ENCODE measurements around the gene SRPK3.

Gene SRPK3

DNA sequence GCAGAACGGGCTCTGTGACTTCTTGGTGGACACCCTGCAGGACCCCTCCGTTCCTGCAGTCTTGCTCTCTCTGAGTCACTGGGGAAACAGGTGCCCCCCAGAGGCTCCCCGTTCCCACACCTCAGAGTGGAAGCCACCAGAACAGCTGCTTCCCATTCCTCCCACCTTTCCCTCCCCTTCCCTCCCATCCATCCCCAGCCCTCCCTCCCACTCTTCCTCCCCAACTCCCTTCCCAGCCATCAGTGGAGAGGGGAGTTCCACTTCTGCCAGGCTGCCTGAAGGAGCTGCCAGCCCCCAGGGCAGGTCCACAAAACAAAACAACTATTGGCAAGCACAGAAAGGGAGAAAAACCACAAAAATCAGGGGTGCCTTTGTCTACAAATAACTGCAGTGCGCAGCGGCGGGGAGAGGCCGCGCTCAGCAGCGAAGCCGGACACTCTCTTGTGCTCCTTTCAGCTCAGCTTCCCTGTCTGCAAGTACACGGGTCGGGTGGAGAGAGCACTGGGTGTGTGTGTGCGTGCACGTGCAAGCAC is 21.7 kb downstream of the SRPK3 start:
- no peak overlapping the region for H3K27ac ChIP-seq
- TF ChIP-seq, protein P1, sequence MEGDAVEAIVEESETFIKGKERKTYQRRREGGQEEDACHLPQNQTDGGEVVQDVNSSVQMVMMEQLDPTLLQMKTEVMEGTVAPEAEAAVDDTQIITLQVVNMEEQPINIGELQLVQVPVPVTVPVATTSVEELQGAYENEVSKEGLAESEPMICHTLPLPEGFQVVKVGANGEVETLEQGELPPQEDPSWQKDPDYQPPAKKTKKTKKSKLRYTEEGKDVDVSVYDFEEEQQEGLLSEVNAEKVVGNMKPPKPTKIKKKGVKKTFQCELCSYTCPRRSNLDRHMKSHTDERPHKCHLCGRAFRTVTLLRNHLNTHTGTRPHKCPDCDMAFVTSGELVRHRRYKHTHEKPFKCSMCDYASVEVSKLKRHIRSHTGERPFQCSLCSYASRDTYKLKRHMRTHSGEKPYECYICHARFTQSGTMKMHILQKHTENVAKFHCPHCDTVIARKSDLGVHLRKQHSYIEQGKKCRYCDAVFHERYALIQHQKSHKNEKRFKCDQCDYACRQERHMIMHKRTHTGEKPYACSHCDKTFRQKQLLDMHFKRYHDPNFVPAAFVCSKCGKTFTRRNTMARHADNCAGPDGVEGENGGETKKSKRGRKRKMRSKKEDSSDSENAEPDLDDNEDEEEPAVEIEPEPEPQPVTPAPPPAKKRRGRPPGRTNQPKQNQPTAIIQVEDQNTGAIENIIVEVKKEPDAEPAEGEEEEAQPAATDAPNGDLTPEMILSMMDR (conservative IDR thresholded peaks at IDR 0.05): no peak
- TF ChIP-seq ZFX (IDR thresholded peaks at IDR 0.05): no peak

DNA sequence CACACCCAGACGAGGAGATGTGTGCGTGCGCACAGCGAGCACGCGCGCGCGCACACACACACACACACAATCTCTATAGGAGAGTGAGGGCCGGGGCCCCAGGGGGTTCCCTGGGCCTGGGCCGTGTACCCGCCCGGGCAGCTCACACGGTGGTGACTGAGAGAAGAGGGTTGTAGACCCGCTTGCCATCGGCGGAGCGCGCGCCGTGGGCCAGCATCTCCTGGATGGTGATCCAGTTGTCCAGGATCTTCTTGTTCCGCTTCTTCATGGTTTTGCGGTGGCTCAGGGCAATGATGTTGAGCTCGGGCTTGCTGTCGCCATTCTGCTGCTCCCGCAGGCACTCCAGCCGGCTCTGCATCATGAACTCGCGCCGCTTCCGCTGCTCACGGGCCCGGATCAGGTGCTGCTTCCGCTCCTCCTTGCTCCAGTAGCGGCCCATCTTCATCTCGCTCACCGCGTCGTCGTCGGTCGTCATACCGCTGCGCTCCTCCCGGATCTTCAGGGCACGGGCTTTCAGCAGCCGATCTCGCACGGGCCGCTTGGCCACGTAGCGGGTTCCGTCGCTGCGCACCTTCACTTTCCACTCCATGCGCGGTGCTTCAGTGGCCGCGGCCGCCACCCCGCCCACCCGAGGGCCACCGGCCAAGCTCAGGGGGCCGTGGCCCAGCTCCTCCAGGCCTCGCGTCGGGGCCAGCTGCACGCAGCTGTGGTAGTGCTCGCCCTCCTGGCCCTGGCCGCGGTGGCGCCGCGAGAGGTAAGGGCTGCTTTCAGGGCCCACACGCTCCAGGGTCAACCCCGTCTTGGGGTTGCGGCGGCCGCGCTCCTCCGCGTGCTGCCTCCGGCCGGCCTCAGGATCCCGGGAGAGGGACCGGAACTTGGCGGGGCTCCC is 22.6 kb downstream of the SRPK3 start:
- H3K27ac ChIP-seq: no peak overlapping the region
- TF ChIP-seq, protein P1 (conservative IDR thresholded peaks at IDR 0.05): no peak
- TF ChIP-seq ZFX (IDR thresholded peaks at IDR 0.05): no peak

DNA sequence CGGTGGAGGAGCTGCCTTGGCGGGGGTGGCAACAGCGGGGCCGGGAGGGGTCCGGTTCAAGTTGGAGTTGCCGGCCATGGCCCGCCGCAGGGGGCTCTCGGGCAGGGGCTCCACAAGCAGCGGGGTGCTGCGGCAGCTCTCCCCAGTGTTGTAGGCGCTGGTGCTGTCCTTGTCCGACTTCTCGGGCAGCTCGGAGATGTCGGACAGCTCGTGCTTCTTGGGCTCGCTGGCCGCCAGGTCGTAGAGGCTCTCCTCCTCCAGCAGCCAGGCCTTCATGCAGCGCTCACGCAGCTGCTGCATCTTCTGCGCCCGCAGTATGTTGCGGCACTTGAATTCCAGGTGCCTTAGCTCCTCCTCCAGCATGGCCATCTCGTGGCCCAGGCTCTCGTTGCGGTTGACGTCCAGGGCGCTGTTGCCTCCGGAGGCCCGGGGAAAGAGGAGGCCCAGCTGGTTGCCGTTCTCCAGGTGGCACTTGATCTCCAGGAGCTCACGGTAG is 23.3 kb downstream of the SRPK3 start:
- no peak overlapping the region for H3K27ac ChIP-seq
- TF ChIP-seq, protein P1 (conservative IDR thresholded peaks at IDR 0.05): no peak
- no peak for TF ChIP-seq ZFX (IDR thresholded peaks at IDR 0.05)

DNA sequence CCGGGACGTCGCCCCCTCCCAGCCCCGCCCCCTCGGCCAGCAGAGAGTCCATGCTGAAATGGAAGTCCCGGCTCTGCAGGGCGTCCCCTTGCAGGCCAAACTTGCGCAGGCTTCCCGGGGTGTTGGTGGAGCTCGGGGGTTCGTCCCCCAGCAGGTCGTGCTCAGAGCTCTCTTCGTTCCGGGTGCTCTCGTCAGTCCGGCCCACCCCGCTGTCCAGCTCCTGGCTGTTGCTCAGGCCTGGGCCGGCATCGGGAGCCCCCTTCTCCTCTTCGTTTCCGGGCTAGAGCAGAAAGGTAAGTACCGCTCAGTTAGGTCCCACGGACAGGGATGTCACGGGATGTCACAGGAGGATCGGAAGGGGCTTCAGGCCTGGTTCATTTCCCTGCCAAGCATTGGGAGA is 23.8 kb downstream of the SRPK3 start:
- no peak overlapping the region for H3K27ac ChIP-seq
- TF ChIP-seq, protein P1 (conservative IDR thresholded peaks at IDR 0.05): no peak
- TF ChIP-seq ZFX (IDR thresholded peaks at IDR 0.05): no peak

DNA sequence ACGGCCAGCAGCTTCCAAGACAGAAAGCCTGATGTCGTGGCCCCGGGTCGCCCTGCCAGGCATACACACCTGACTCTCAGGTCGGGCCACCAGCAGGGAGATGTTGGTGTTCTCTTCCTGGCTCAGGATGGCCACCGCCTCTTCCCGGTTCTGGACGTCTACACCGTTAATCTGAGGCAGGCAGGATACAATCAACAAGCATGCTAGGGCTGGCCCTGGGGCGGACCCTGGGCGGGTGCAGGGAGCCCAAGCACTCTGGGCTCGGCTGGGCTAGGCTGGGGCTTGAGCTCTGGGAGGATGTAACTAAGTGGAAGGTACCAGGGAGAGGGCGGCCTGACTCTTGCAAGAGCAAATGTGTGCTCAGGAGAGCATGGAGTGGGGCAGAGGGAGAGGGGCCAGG is 24.6 kb downstream of the SRPK3 start:
- TF ChIP-seq ZFX (IDR thresholded peaks at IDR 0.05): no peak
- TF ChIP-seq, protein P1 (conservative IDR thresholded peaks at IDR 0.05): no peak
- no peak overlapping the region for H3K27ac ChIP-seq

DNA sequence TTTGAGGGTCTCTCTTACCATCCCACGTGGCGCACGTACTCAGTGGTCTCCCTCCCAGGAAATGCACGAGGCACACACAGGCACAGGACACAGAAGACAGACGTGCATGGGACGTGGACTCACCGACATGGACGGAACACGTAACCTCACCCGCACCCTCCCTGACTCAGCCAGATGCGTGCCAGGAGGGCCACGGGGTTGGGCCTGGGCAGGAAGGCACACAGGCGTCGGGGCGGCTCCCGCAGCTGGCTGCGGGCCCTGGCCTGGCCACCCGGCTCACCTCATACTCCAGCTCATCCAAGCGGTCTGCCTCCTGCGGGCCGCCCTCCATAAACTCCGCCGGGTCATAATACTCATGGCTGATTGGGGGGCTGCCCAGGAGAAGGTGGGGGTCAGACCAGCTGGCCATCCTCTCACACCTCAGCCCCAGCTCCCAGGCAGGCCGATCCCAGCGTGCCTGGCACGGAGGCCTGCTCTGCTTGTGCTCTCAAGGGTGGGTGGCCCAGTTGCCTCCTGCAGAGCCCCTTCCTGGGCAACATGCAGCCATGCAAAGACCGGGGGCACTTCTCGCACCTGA is 26.2 kb downstream of the SRPK3 start:
- TF ChIP-seq ZFX (IDR thresholded peaks at IDR 0.05): no peak
- TF ChIP-seq, protein P1 (conservative IDR thresholded peaks at IDR 0.05): no peak
- H3K27ac ChIP-seq: no peak overlapping the region

DNA sequence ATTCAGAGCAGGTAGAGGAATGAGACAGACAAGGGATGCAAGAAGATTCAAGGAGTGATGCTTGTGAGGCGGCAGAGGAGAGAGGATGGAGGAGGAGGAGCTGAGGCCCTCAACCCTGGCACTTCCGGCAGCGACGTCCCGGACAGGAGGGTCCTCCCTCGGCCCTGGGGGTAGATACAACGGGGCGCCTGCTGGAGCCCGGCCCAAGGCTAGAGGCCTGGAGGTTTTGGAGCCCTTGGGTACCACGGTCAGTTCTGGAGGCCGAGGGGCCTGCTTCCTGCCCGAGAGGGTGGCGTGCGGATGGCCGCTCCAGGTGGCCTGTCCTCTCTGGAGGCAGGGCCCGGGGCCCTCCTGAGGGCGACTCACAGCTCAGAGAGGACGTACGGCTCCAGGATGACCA is 27.1 kb downstream of the SRPK3 start:
- TF ChIP-seq, protein P1 (conservative IDR thresholded peaks at IDR 0.05): no peak
- no peak for TF ChIP-seq ZFX (IDR thresholded peaks at IDR 0.05)
- no peak overlapping the region for H3K27ac ChIP-seq
